Measurements from ENCODE around the gene PCYOX1L.

PCYOX1L gene

GRCh38 chr5:149371296-149371962, 13.6 kb downstream of the PCYOX1L start:
- peak; percentile 16 for DNase-seq

GRCh38 chr5:149372076-149372795, 14.4 kb downstream of the PCYOX1L start:
- DNase-seq = no peak

GRCh38 chr5:149372932-149373331, 15.1 kb downstream of the PCYOX1L start:
- no peak for DNase-seq

GRCh38 chr5:149374303-149374702, 16.5 kb downstream of the PCYOX1L start:
- DNase-seq = no peak

- no peak for DNase-seq
Observed at GRCh38 chr5:149374801-149375200, 17.0 kb downstream of the PCYOX1L start.

GRCh38 chr5:149375434-149375833, 17.6 kb downstream of the PCYOX1L start:
- no peak for DNase-seq

GRCh38 chr5:149376104-149376503, 18.3 kb downstream of the PCYOX1L start:
- no peak for DNase-seq

GRCh38 chr5:149376711-149377447, 19.0 kb downstream of the PCYOX1L start:
- no peak for DNase-seq

GRCh38 chr5:149378241-149378820, 20.5 kb downstream of the PCYOX1L start:
- DNase-seq = no peak

GRCh38 chr5:149379177-149379761, 21.4 kb downstream of the PCYOX1L start, which contains the start of gene IL17B:
Gene IL17B (minus strand): TSS chr5:149379292. CDS start chr5:149379225, 67 bp downstream.
- no peak for DNase-seq

- no peak for DNase-seq
Observed at GRCh38 chr5:149379818-149380374, 22.1 kb downstream of the PCYOX1L start.

- DNase-seq = no peak
Observed at GRCh38 chr5:149380466-149381121, 22.7 kb downstream of the PCYOX1L start.

GRCh38 chr5:149381261-149381985, 23.6 kb downstream of the PCYOX1L start:
- DNase-seq = no peak

GRCh38 chr5:149381986-149382338, 24.1 kb downstream of the PCYOX1L start:
- DNase-seq = no peak

GRCh38 chr5:149382517-149383220, 24.8 kb downstream of the PCYOX1L start:
- no peak for DNase-seq

- no peak for DNase-seq
Observed at GRCh38 chr5:149383399-149383798, 25.6 kb downstream of the PCYOX1L start.

- DNase-seq = no peak
Observed at GRCh38 chr5:149386166-149386565, 28.3 kb downstream of the PCYOX1L start.

GRCh38 chr5:149387081-149387631, 29.3 kb downstream of the PCYOX1L start:
- DNase-seq = no peak

GRCh38 chr5:149387982-149388381, 30.1 kb downstream of the PCYOX1L start:
- no peak for DNase-seq

- no peak for DNase-seq
Observed at GRCh38 chr5:149388498-149389190, 30.8 kb downstream of the PCYOX1L start.
